Spleen (tissue), 7 donors: ENCODE results near the gene FTO.

ENCODE experiments used
- POLR2A ChIP-seq, 3 donors: fragments of 450-650 bp; IDR thresholded peaks; one replicate each; pipeline ENCODE4 v1.5.1; 2017; ENCODE audit warnings: antibody characterized with exemption in 3 of 3, mild to moderate bottlenecking in 1 of 3
- TF ChIP-seq, protein P1 (sequence below), 11 experiments: fragments of 200-600 bp in 7 of 11; fragments of 450-650 bp in 4 of 11; sonication (generic) in 4 of 11; IDR thresholded peaks in 8 of 11; conservative IDR thresholded peaks in 3 of 11; 1 replicate in 7 of 11; 2 replicates in 4 of 11; pipeline versions ENCODE4 v1.4.0 to v1.8.0; 2016 to 2021; ENCODE audit warnings: antibody characterized with exemption in 11 of 11, inconsistent platforms in 4 of 11, mild to moderate bottlenecking in 1 of 11
- donor health status: DM: no; HTN: no; CAD: no; lungs with moderate emphysema.
- donor health status: DM: no; HTN: no; CAD: no.
- donor health status: DM: no; HTN: no; CAD: no.

DNA sequence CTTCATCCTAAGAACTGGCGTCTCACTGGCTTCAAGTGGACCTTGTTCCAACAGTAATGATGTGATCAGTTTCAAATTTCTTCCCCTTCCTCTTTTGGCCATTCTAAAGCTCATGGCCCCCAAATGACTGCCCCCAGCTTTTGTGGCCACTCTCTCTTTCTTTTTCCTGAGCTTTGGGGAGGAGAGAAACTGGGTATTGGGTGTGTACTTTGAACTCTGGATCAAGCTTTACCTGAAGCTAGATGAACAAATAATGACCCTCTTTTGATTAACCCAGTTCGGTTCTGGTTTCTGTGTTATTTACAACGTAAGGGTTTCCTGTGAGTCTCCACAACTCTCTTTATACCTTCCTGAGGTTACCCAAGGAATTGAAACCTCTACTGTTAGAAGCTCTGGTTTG is 132.7 kb downstream of the FTO start:
- TF ChIP-seq, protein P1, sequence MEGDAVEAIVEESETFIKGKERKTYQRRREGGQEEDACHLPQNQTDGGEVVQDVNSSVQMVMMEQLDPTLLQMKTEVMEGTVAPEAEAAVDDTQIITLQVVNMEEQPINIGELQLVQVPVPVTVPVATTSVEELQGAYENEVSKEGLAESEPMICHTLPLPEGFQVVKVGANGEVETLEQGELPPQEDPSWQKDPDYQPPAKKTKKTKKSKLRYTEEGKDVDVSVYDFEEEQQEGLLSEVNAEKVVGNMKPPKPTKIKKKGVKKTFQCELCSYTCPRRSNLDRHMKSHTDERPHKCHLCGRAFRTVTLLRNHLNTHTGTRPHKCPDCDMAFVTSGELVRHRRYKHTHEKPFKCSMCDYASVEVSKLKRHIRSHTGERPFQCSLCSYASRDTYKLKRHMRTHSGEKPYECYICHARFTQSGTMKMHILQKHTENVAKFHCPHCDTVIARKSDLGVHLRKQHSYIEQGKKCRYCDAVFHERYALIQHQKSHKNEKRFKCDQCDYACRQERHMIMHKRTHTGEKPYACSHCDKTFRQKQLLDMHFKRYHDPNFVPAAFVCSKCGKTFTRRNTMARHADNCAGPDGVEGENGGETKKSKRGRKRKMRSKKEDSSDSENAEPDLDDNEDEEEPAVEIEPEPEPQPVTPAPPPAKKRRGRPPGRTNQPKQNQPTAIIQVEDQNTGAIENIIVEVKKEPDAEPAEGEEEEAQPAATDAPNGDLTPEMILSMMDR (IDR thresholded peaks at IDR 0.05 in 8 of 11, conservative IDR thresholded peaks at IDR 0.05 in 3 of 11) = no peak
- TF ChIP-seq POLR2A (IDR thresholded peaks at IDR 0.05) = no peak
